Measurements from ENCODE around the gene MTHFD2L.

DNA sequence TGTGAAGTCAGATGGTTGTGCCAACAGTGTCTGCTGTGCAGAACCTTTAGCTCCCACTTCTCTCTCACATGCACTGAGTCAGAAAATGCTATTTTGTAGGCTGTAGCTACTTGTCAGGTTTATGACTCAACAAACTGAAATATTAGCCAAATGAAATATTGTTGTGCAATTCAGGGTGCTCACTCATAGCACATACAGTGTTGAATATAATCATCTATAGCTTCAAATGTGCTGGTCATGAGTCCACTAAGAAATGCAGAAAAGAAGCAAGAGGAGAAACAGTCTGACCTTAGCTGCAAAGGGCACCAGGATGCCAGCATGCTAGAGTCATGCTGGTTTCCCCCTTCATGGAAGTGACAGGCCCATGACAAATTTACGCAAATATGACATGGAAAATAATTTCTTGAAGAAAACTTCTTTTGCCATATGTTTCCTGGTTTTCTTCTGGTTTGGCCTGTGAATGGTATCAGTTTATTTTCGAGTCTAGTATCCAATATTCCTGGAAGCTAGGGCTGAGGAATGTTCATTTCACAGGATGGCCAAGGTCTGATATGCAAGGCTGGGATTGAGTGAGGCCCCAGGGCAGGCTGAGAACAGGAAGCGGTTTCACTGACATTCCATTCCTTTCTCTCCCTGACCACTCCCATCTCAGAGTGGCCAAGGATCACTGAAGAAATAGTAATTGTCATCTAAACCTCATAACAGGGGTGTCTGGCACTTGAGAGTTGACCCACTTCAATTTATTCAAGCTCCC is 48.6 kb upstream of the MTHFD2L start:
- TF ChIP-seq ZNF384 (IDR thresholded peaks at IDR 0.05) = no peak
- TF ChIP-seq FOXA1 (IDR thresholded peaks at IDR 0.05) = no peak
- no peak for TF ChIP-seq FOXK2 (IDR thresholded peaks at IDR 0.05)
- no peak for TF ChIP-seq SUZ12 (IDR thresholded peaks at IDR 0.05)
- TF ChIP-seq ARNT (IDR thresholded peaks at IDR 0.05) = no peak
- no peak for TF ChIP-seq SP1 (IDR thresholded peaks at IDR 0.05)
- no peak for TF ChIP-seq BHLHE40 (IDR thresholded peaks at IDR 0.05; ENCODE audit: borderline replicate concordance)

Measured in HEK293T (cell line).